ENCODE measurements around the gene GPX6. TPM values are rescaled to one million over a fixed set of nuclear protein-coding genes. Genes with fewer than 3 reads are reported as not detected.

The GPX6 gene
- total and polyA plus RNA-seq, 2 donors (not counting 3 experiments of a cell fraction or from before 2014, with no cell fraction given): not detected

DNA sequence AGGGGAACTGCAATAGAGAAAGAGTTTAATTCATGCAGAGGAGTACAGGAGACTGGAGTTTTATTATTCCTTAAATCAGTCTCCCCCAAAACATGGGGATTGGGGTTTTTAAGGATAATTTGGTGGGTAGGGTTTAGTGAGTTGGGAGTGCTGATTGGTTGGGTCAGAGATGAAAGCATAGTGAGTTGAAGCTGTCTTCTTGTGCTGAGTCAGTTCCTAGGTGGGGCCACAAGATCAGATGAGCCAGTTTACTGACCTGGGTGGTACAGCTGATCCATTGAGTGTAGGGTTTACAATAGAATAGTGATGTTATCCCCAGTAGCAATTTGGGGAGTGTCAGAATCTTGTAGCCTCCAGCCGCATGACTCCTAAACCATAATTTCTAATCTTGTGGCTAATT is 29.1 kb downstream of the GPX6 start:
- peaks cover 6% of the 10 kb centered on the region for H3K4me1 ChIP-seq (ENCODE audit: control insufficient read depth, extremely low read depth, insufficient read depth, low read length)
- intact Hi-C loops (cut with micrococcal nuclease) (loop anchor here (5.0 kb wide), 1 partner anchor 89 kb away; the partner anchor contains the start of gene ZSCAN12), dilution Hi-C loops (cut with MboI; ENCODE audit: extremely low pct_ligation_motif_present, low sequenced_read_pairs) (no loop called here)
- no TSS peak for BruUV-seq (replicated peaks)
- H3K9ac ChIP-seq (replicated peaks; ENCODE audit: extremely low read depth, insufficient read depth, low read length): no peak overlapping the region
- no peak overlapping the region for H2AFZ ChIP-seq (ENCODE audit: low read depth, low read length)
- FAIRE-seq: no peak
- H3K79me2 ChIP-seq (ENCODE audit: control insufficient read depth, insufficient read depth, low read length): no peaks in the 10 kb centered on the region
- peaks cover 3 to 11% of the 10 kb centered on the region in 2 experiments for H3K27me3 ChIP-seq (ENCODE audit: control insufficient read depth in 2 of 2, insufficient read depth in 2 of 2, low read length in 2 of 2)
- no peak overlapping the region for H3K27ac ChIP-seq (ENCODE audit: insufficient read depth, low read depth, low read length)
- TF ChIP-seq, protein P1, sequence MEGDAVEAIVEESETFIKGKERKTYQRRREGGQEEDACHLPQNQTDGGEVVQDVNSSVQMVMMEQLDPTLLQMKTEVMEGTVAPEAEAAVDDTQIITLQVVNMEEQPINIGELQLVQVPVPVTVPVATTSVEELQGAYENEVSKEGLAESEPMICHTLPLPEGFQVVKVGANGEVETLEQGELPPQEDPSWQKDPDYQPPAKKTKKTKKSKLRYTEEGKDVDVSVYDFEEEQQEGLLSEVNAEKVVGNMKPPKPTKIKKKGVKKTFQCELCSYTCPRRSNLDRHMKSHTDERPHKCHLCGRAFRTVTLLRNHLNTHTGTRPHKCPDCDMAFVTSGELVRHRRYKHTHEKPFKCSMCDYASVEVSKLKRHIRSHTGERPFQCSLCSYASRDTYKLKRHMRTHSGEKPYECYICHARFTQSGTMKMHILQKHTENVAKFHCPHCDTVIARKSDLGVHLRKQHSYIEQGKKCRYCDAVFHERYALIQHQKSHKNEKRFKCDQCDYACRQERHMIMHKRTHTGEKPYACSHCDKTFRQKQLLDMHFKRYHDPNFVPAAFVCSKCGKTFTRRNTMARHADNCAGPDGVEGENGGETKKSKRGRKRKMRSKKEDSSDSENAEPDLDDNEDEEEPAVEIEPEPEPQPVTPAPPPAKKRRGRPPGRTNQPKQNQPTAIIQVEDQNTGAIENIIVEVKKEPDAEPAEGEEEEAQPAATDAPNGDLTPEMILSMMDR (IDR thresholded peaks at IDR 0.05; ENCODE audit: extremely low read depth in 1 of 2, insufficient read depth in 1 of 2, low read depth in 1 of 2, low read length in 2 of 2): no peak
- TF ChIP-seq MYC (IDR thresholded peaks at IDR 0.05; ENCODE audit: low read depth, low read length) (no peak), POLR2A (IDR thresholded peaks at IDR 0.05; ENCODE audit: low read depth, low read length) (no peak), JUN (IDR thresholded peaks at IDR 0.05; ENCODE audit: borderline replicate concordance, insufficient read depth, insufficient read length, low read depth) (no peak), EZH2 (IDR thresholded peaks at IDR 0.05; ENCODE audit: borderline replicate concordance, low read depth, low read length, severe bottlenecking) (no peak), POLR2AphosphoS5 (IDR thresholded peaks at IDR 0.05; ENCODE audit: insufficient read depth, low read depth, low read length) (no peak), FOS (IDR thresholded peaks at IDR 0.05; ENCODE audit: borderline replicate concordance, insufficient read depth, low read length) (no peak), GATA2 (IDR thresholded peaks at IDR 0.05; ENCODE audit: insufficient read depth, insufficient read length, low read depth, low read length) (no peak)
- TF ChIP-seq, protein P2, sequence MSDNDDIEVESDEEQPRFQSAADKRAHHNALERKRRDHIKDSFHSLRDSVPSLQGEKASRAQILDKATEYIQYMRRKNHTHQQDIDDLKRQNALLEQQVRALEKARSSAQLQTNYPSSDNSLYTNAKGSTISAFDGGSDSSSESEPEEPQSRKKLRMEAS (IDR thresholded peaks at IDR 0.05; ENCODE audit: insufficient read depth, insufficient read length): no peak
- H3K36me3 ChIP-seq (ENCODE audit: control insufficient read depth in 2 of 2, extremely low read depth in 1 of 2, insufficient read depth in 2 of 2, low read length in 2 of 2): no peaks in the 10 kb centered on the region
- H3K4me2 ChIP-seq (ENCODE audit: insufficient read depth, low read length): no peak overlapping the region
- H3K9me1 ChIP-seq (replicated peaks; ENCODE audit: control insufficient read depth, extremely low read depth, insufficient read depth, low read length): no peaks in the 10 kb centered on the region
- H3K4me3 ChIP-seq (replicated peaks in 1 of 3; ENCODE audit: insufficient read depth in 1 of 3, low read depth in 1 of 3, low read length in 3 of 3): no peak overlapping the region
- ChIA-PET POLR2A (no interaction called here), CTCF (no interaction called here)
- no peaks in the 10 kb centered on the region for H4K20me1 ChIP-seq (replicated peaks; ENCODE audit: control insufficient read depth, extremely low read depth, insufficient read depth, low read length)
- H3K9me3 ChIP-seq (replicated peaks; ENCODE audit: control insufficient read depth, insufficient read depth, low read length): no peaks in the 10 kb centered on the region
- no peak for DNase-seq (ENCODE audit: low read depth, low spot score)

Data from endothelial cell of umbilical vein (primary cell).